Gastrocnemius medialis (tissue), 4 donors: ENCODE data around the gene NTMT1. TPM values are rescaled to one million over a fixed set of nuclear protein-coding genes. Genes with fewer than 3 reads are reported as not detected.

Experiments
- ATAC-seq, 2 donors: fragments of 150-250 bp; one replicate each; pipeline ENCODE4 v1.9.1; 2016
- DNase-seq, 2 donors: peaks; one replicate each; pipeline ENCODE4 v3.0.0-alpha.2; 2019
- H3K27ac ChIP-seq, 4 donors: fragments of 200-600 bp; sonication (generic); 1 replicate in 1 of 4; 2 replicates in 3 of 4; pipeline ENCODE4 v1.5.1; 2016 to 2018; ENCODE audit warnings: mild to moderate bottlenecking in 2 of 4, moderate library complexity in 1 of 4
- H3K27me3 ChIP-seq, 3 donors: fragments of 200-600 bp; sonication (generic) in 2 of 3; 1 replicate in 1 of 3; 2 replicates in 2 of 3; pipeline versions ENCODE4 v1.5.1 to v1.6.0; 2016 to 2019; ENCODE audit warnings: mild to moderate bottlenecking in 1 of 3, moderate library complexity in 1 of 3
- H3K36me3 ChIP-seq, 2 donors: fragments of 200-600 bp; sonication (generic) in 1 of 2; one replicate each; pipeline ENCODE4 v1.5.1; 2017 to 2018
- H3K4me1 ChIP-seq, 2 donors: fragments of 200-600 bp; sonication (generic) in 1 of 2; one replicate each; pipeline ENCODE4 v1.5.1; 2016 to 2017; ENCODE audit warnings: mild to moderate bottlenecking in 2 of 2
- H3K4me3 ChIP-seq, 4 donors: fragments of 200-600 bp; sonication (generic) in 3 of 4; 1 replicate in 1 of 4; 2 replicates in 3 of 4; pipeline ENCODE4 v1.5.1; 2016 to 2019; ENCODE audit warnings: mild to moderate bottlenecking in 2 of 4
- H3K9me3 ChIP-seq, 3 donors: fragments of 200-600 bp; sonication (generic) in 2 of 3; 1 replicate in 1 of 3; 2 replicates in 2 of 3; pipeline ENCODE4 v1.5.1; 2016 to 2019
- CTCF ChIP-seq, 5 experiments: fragments of 450-650 bp in 3 of 5; fragments of 200-600 bp in 2 of 5; sonication (generic) in 2 of 5; IDR thresholded peaks in 4 of 5; conservative IDR thresholded peaks in 1 of 5; 1 replicate in 4 of 5; 2 replicates in 1 of 5; pipeline ENCODE4 v1.5.1; 2016 to 2019; ENCODE audit warnings: antibody characterized with exemption in 5 of 5, mild to moderate bottlenecking in 3 of 5, moderate library complexity in 3 of 5
- POLR2A ChIP-seq, 2 donors: fragments of 450-650 bp; IDR thresholded peaks; one replicate each; pipeline ENCODE4 v1.6.1; 2017; ENCODE audit warnings: antibody characterized with exemption in 2 of 2, mild to moderate bottlenecking in 2 of 2, moderate library complexity in 2 of 2
- in situ Hi-C, 4 donors: fragments of 200-750 bp; cut with MboI; loops; one replicate each; pipeline versions ENCODE4 v1.15.0 to v1.8.0; 2017; ENCODE audit warnings: low sequenced_read_pairs in 4 of 4
- intact Hi-C: fragments of 100-400 bp; cut with DNase I; formaldehyde crosslinking; loops from one replicate; pipeline ENCODE4 v1.15.1; 2023; ENCODE audit warnings: low total_unique reads
- total RNA-seq, 4 donors: library from RNA; depleted of rRNA; stranded (reverse); fragments of >200 nt; gene quantifications; one replicate each; pipeline versions ENCODE4 v1.1.0 to v1.2.3, GENCODE V29; 2016

NTMT1 gene
- total RNA-seq, 4 donors from 2014 or later, result 37.8 to 82.1 (median 48.1) TPM

- Histone ChIP-seq H3K4me3 (no peak overlapping the region), H3K27me3 (no peaks in the 10 kb centered on the region), H3K4me1 (peaks cover 18 to 32% of the 10 kb centered on the region in 2 donors), H3K27ac (peak overlapping the region in 1 of 4 donors; percentile 6), H3K36me3 (peaks cover 0 to 61% of the 10 kb centered on the region in 2 donors), H3K9me3 (no peaks in the 10 kb centered on the region)
- in situ Hi-C loops, result loop anchor here in 1 of 4 donors (25.0 kb wide), 1 partner anchor 150 kb away; no protein-coding TSS in a partner anchor
- intact Hi-C loops, result no loop called here
- TF ChIP-seq CTCF (IDR thresholded peaks at IDR 0.05 in 4 of 5, conservative IDR thresholded peaks at IDR 0.05 in 1 of 5) (no peak), POLR2A (IDR thresholded peaks at IDR 0.05) (no peak)
- ATAC-seq (no peak), DNase-seq (peak in 1 of 2 donors; percentile 8)
Observed at GRCh38 chr9:129637102-129637501, 11.1 kb downstream of the NTMT1 start.

- intact Hi-C loops (no loop called here), in situ Hi-C loops (loop anchor here in 1 of 4 donors (25.0 kb wide), 1 partner anchor 149 kb away; no protein-coding TSS in a partner anchor)
- peaks cover 0 to 61% of the 10 kb centered on the region in 2 donors for H3K36me3 ChIP-seq
- peak overlapping the region in 1 of 4 donors; percentile 6 for H3K27ac ChIP-seq
- no peaks in the 10 kb centered on the region for H3K9me3 ChIP-seq
- ATAC-seq (no peak), DNase-seq (no peak)
- peaks cover 15 to 26% of the 10 kb centered on the region in 2 donors for H3K4me1 ChIP-seq
- H3K27me3 ChIP-seq, result no peaks in the 10 kb centered on the region
- H3K4me3 ChIP-seq, result no peak overlapping the region
- TF ChIP-seq POLR2A (IDR thresholded peaks at IDR 0.05), result no peak
- no peak for TF ChIP-seq CTCF (IDR thresholded peaks at IDR 0.05 in 4 of 5, conservative IDR thresholded peaks at IDR 0.05 in 1 of 5)
Observed at GRCh38 chr9:129637673-129638439, 11.9 kb downstream of the NTMT1 start.

- H3K4me3 ChIP-seq, result no peak overlapping the region
- H3K27ac ChIP-seq, result no peak overlapping the region
- TF ChIP-seq CTCF (IDR thresholded peaks at IDR 0.05 in 4 of 5, conservative IDR thresholded peaks at IDR 0.05 in 1 of 5), result no peak
- no peak for TF ChIP-seq POLR2A (IDR thresholded peaks at IDR 0.05)
- peaks cover 0 to 49% of the 10 kb centered on the region in 2 donors for H3K36me3 ChIP-seq
- no peak for ATAC-seq
- DNase-seq, result peak in 1 of 2 donors; percentile 10
- in situ Hi-C loops (loop anchor here in 1 of 4 donors (25.0 kb wide), 1 partner anchor 148 kb away; no protein-coding TSS in a partner anchor), intact Hi-C loops (no loop called here)
- H3K9me3 ChIP-seq, result no peaks in the 10 kb centered on the region
- H3K4me1 ChIP-seq, result peaks cover 15 to 21% of the 10 kb centered on the region in 2 donors
- no peaks in the 10 kb centered on the region for H3K27me3 ChIP-seq
Observed at GRCh38 chr9:129639034-129639630, 13.2 kb downstream of the NTMT1 start.

- DNase-seq (peak in 1 of 2 donors; percentile 10), ATAC-seq (no peak)
- in situ Hi-C loops, result loop anchor here in 2 of 4 donors (10.0 to 25.0 kb wide), 2 partner anchors 145 to 148 kb away; no protein-coding TSS in a partner anchor
- no peaks in the 10 kb centered on the region for H3K9me3 ChIP-seq
- peaks cover 0 to 43% of the 10 kb centered on the region in 2 donors for H3K36me3 ChIP-seq
- no peak overlapping the region for H3K27ac ChIP-seq
- no peaks in the 10 kb centered on the region for H3K27me3 ChIP-seq
- intact Hi-C loops, result no loop called here
- peaks cover 15 to 21% of the 10 kb centered on the region in 2 donors for H3K4me1 ChIP-seq
- TF ChIP-seq POLR2A (IDR thresholded peaks at IDR 0.05) (no peak), CTCF (IDR thresholded peaks at IDR 0.05 in 4 of 5, conservative IDR thresholded peaks at IDR 0.05 in 1 of 5) (no peak)
- H3K4me3 ChIP-seq, result no peak overlapping the region
Observed at GRCh38 chr9:129639756-129640085, 13.8 kb downstream of the NTMT1 start.
